Effector memory CD4-positive, alpha-beta T cell (primary cell): ENCODE measurements around the gene CD74.

Experiments
- DNase-seq, 3 donors: peaks; one replicate each; pipeline ENCODE4 v3.0.0-alpha.2; 2020
- H3K27ac ChIP-seq: 2 replicates; pipeline ENCODE4 v1.7.0; 2013; ENCODE audit warnings: mild to moderate bottlenecking, low read length, moderate library complexity; ENCODE audit not compliant: insufficient read depth, poor library complexity, severe bottlenecking
- H3K27me3 ChIP-seq: replicated peaks from 2 replicates; pipeline ENCODE4 v1.7.0; 2013; ENCODE audit warnings: mild to moderate bottlenecking, low read length; ENCODE audit not compliant: insufficient read depth, control insufficient read depth, poor library complexity, severe bottlenecking
- H3K36me3 ChIP-seq: 2 replicates; pipeline ENCODE4 v1.7.0; 2013; ENCODE audit warnings: mild to moderate bottlenecking, low read length, moderate library complexity; ENCODE audit not compliant: control insufficient read depth, insufficient read depth
- H3K4me1 ChIP-seq: 2 replicates; pipeline ENCODE4 v1.7.0; 2013; ENCODE audit warnings: low read length, mild to moderate bottlenecking; ENCODE audit not compliant: control insufficient read depth, insufficient read depth, poor library complexity, severe bottlenecking
- H3K4me3 ChIP-seq: 2 replicates; pipeline ENCODE4 v1.7.0; 2013; ENCODE audit warnings: low read length, low read depth, mild to moderate bottlenecking; ENCODE audit not compliant: insufficient read depth, poor library complexity, severe bottlenecking
- H3K9me3 ChIP-seq: 2 replicates; pipeline ENCODE4 v1.7.0; 2013; ENCODE audit warnings: mild to moderate bottlenecking, low read length, moderate library complexity; ENCODE audit not compliant: control insufficient read depth

Gene CD74

DNA sequence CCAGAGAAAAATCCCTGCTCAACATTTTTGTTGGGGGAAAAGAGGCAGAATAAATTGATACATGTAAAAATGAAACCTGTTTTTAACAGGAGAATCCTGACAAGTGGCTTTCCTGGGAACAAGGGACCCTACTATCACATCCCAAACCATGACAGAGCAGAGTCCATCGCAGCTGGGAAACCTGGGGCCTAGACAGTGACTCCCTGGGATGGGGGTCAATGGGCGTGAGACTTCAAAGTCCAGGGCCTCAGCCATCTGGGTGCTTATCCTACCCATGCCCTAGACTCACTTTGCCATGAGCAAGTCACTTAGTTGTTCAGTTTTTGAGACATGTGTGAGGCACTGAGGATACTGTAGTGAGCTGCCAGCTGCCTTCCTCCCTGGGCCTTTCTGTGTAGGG lies 49.5 kb downstream of the CD74 start:
- H3K27ac ChIP-seq = no peak overlapping the region
- H3K9me3 ChIP-seq = no peaks in the 10 kb centered on the region
- H3K36me3 ChIP-seq = peaks cover 63% of the 10 kb centered on the region
- no peak overlapping the region for H3K4me3 ChIP-seq
- H3K27me3 ChIP-seq = no peaks in the 10 kb centered on the region
- peaks cover 9% of the 10 kb centered on the region for H3K4me1 ChIP-seq
- DNase-seq = no peak

DNA sequence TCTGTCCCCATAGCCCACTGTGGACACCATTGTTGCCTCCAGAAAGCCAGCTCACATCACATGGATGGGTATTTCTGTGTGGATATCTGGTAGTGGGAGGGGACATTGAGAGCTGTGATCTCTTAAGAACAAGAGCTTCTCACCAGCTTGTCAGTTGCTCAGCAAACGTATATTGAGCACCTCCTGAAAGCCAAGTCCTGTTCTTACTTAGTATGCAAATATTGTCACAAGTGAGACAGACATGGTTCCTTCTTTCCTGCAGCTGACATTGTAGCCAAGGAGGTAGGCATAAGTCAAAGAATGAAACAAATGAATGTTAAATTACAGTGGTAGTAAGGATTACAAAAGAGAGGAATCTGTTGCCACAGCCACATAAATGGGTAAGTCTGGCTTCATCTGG lies 51.4 kb downstream of the CD74 start:
- peaks cover 49% of the 10 kb centered on the region for H3K36me3 ChIP-seq
- H3K4me3 ChIP-seq = no peak overlapping the region
- DNase-seq = no peak
- no peaks in the 10 kb centered on the region for H3K9me3 ChIP-seq
- H3K27me3 ChIP-seq = no peaks in the 10 kb centered on the region
- peaks cover 12% of the 10 kb centered on the region for H3K4me1 ChIP-seq
- H3K27ac ChIP-seq = no peak overlapping the region

DNA sequence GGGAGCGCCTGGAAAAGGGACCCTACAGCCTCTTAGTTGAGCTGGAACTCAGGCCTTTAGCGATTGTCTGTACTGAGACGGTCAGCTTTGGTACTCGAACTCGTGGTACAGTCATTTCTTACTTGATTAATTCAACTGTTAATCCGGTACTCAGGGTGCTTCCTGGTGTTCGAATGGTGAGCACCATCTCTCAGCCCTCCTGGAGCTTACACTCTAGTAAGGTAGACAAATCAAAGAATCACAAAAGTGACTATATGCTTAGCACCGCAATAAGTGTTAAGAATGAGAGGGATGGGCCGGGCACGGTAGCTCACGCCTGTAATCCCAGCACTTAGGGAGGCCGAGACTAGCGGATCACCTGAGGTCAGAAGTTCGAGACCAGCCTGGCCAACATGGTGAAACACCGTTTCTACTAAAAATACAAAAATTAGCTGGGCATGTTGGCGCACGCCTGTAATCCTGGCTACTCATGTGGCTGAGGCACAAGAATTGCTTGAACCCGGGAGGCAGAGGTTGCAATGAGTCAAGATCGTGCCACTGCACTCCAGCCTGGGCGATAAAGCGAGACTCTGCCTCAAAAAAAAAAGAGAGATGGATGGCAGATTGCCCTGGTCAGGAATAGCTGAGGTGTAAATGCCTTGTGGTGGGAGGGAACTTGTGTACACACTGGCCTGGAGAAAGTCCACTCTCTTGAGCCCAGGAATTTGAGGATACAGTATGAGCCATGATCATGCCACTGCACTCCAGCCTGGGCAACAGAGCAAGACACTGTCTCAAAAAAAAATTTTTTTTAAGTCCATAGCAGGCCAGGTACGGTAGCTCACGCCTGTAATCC lies 54.2 kb downstream of the CD74 start:
- DNase-seq = no peak
- H3K4me3 ChIP-seq = peak overlapping the region; percentile 82

DNA sequence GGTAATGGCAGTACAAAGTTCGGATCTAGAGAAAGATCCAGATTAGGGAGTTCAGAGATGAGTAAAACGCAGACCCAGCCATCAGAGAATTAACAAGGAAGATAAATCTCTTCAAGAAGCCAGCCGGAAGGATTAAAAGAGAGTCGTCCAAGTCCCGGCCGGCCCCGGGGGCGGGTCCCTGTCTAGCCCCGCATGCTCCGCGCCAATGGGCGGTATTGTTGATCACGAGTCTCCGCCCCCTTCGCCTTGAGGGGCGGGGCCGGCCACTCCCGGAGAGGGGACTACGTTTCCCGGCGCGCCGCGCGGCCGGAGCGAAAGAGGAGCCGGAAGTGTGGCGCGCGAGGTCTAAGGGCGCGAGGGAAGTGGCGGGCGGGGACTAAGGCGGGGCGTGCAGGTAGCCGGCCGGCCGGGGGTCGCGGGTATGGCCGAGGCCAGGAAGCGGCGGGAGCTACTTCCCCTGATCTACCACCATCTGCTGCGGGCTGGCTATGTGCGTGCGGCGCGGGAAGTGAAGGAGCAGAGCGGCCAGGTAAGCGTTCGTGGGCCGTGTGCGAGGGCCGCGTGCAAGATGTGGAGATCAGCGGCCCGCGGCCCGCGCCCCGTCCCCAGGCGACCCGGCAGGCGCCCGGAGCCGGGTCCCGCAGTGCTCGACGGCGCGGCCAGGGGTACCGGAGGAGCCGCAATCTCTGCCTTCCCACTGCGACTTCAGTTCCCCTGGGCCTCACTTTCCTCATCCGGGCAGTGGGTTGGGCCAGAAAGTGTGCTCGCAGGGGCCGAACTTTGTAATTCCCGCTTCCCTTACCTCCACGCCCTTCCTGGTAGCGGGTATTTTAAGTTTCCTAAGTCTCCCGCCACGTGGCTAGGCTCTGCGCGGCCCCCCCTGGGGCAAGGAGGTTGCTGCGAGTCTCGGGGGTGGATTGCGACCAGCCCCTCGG lies 55.1 kb downstream of the CD74 start, which contains the start of gene TCOF1:
TSS of gene TCOF1 (plus strand) at position 372 of the 935 bp plus-strand sequence. CDS start at position 422, 50 bp downstream.
- Histone ChIP-seq H3K4me1 (peaks cover 12% of the 10 kb centered on the region), H3K9me3 (no peaks in the 10 kb centered on the region), H3K4me3 (peak within 1 kb of the TSS; percentile 82), H3K36me3 (peaks cover 15% of the 10 kb centered on the region), H3K27me3 (no peaks in the 10 kb centered on the region), H3K27ac (peak within 1 kb of the TSS; percentile 56)
- DNase-seq = peak; percentile 94

More for the DNA sequence above, 54.2 kb downstream of the CD74 start:
- Histone ChIP-seq H3K4me1 (peaks cover 12% of the 10 kb centered on the region), H3K27ac (peak overlapping the region; percentile 56), H3K9me3 (no peaks in the 10 kb centered on the region), H3K27me3 (no peaks in the 10 kb centered on the region), H3K36me3 (peaks cover 22% of the 10 kb centered on the region)

DNA sequence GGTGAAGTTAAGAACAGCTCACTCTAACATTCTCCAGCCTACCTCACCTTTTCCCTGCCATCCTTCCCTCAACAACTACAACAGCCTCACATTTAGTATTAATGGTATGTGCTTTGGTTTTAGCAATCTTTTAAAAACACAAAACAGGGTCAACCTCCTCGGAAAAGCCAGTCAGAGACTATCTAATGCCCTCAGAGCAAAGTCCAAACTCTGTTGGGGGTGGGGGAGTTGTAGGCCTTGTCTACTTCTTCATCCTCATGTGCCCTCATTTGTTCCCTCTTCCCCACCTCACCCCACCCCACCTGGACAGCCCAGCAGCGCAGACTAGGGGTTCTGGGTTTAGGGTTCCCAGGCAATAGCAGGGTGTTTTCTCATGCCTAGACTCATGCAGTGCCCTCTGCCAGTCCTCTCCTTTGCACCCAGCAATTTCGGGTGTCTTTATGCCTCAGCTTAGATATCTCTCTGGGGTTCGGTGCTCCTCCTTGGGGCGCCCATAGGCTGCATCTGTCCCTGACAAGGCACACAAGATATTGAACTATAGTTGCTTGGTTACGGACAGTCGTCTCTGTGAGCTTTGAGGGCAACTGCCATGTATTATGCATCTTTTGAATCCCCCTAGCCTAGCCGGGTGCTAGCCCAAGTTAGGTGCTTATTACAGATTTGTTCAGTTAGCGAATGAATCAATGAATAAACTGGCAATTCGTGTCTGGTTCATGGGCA lies 56.0 kb downstream of the CD74 start:
- Histone ChIP-seq H3K36me3 (peaks cover 8% of the 10 kb centered on the region), H3K9me3 (no peaks in the 10 kb centered on the region), H3K27ac (peak overlapping the region; percentile 40), H3K4me1 (peaks cover 12% of the 10 kb centered on the region), H3K4me3 (peak overlapping the region; percentile 82), H3K27me3 (no peaks in the 10 kb centered on the region)
- DNase-seq = no peak

DNA sequence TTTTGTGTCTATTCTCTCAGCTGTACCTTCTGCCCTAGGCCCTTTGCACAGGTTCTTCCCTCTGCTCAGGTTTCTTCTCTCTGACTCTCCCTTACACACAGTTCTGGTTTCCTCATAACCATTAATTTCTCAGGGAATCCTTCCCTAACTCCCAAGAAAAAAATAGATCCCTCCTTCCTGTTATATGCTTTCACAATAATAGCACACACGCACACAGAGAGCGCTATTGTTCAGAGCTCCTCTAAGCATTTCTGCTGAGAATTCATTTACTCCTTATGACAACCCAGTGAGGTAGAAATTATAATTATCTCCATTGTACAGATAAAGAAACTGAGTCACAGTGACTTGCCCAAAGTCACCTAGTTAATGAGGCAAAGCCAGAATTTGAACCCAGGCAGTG lies 56.9 kb downstream of the CD74 start:
- Histone ChIP-seq H3K27me3 (no peaks in the 10 kb centered on the region), H3K4me1 (peaks cover 12% of the 10 kb centered on the region), H3K4me3 (no peak overlapping the region), H3K36me3 (no peaks in the 10 kb centered on the region), H3K27ac (no peak overlapping the region), H3K9me3 (no peaks in the 10 kb centered on the region)
- no peak for DNase-seq

- Histone ChIP-seq H3K36me3 (no peaks in the 10 kb centered on the region), H3K27ac (no peak overlapping the region), H3K4me3 (no peak overlapping the region), H3K27me3 (no peaks in the 10 kb centered on the region), H3K4me1 (peaks cover 3% of the 10 kb centered on the region), H3K9me3 (no peaks in the 10 kb centered on the region)
- no peak for DNase-seq
These were observed 59.6 kb downstream of the CD74 start for GRCh38 chr5:150353032-150353675.

DNA sequence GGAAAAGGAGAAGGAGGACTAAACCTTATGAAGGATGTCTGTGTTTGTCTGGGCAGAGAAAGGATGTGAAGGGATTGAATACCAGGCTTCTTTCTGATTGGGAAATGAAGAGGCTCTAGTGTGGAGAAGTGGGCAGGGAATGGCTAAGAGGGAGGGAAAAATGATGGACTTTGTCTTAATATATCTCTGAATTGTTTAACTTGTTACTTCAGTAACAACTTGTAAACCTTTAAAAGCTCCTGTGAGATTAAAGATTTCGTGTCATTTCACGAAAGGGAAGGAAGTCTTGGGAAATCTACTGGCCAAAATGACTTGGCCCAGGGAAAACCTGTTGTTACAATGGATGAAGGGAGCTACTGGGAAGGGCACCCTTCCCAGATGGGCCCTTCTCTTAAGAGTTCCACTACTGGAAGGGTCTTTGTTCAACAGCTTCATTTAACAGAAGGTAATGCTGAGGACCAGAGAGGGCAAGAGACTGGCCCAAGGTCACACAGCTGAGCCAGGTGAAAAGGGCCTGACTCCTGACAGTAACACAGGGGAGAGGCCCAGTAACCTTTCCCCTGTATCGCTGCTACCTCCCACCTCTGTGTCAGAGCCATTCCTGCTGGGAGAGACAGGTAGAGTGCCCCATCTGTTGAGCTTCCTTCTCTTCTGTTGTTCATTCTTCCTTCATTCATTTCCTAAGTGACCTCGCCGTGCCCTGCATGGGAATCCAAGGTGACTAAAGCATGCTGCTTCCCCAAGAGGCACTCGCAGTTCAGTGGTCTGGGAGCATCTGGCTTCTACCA lies 60.3 kb downstream of the CD74 start:
- H3K4me1 ChIP-seq = no peaks in the 10 kb centered on the region
- no peak overlapping the region for H3K27ac ChIP-seq
- no peaks in the 10 kb centered on the region for H3K27me3 ChIP-seq
- H3K9me3 ChIP-seq = no peaks in the 10 kb centered on the region
- H3K4me3 ChIP-seq = no peak overlapping the region
- DNase-seq = no peak
- no peaks in the 10 kb centered on the region for H3K36me3 ChIP-seq
